Gastroesophageal sphincter (tissue), 3 donors: Measurements from ENCODE around the gene IQGAP2.

Source experiments
- CTCF ChIP-seq, 4 experiments: fragments of 200-600 bp in 2 of 4; fragments of 450-650 bp in 2 of 4; sonication (generic) in 1 of 4; IDR thresholded peaks; one replicate each; pipeline ENCODE4 v1.5.1; 2017 to 2019; ENCODE audit warnings: antibody characterized with exemption in 4 of 4, mild to moderate bottlenecking in 2 of 4, moderate library complexity in 2 of 4
- POLR2A ChIP-seq, 2 donors: fragments of 450-650 bp; IDR thresholded peaks; one replicate each; pipeline ENCODE4 v1.6.1; 2017; ENCODE audit warnings: antibody characterized with exemption in 2 of 2, mild to moderate bottlenecking in 2 of 2, moderate library complexity in 1 of 2
- POLR2AphosphoS5 ChIP-seq: sonication (generic); formaldehyde crosslinking; IDR thresholded peaks from one replicate; pipeline ENCODE4 v1.6.1; 2017; ENCODE audit warnings: antibody characterized with exemption

- TF ChIP-seq CTCF (IDR thresholded peaks at IDR 0.05): peak in 3 of 4 experiments; percentile 25 to 75 (median 46)
- TF ChIP-seq POLR2AphosphoS5: peak; percentile 11
- peak in 1 of 2 donors; percentile 23 for TF ChIP-seq POLR2A (IDR thresholded peaks at IDR 0.05)
These were observed at the start of gene IQGAP2 for GRCh38 chr5:76402886-76403765.
